HepG2 (cell line): Measurements from ENCODE around the gene CFAP221. TPM values are rescaled to one million over a fixed set of nuclear protein-coding genes. Genes with fewer than 3 reads are reported as not detected.

Source experiments
- AFF4 ChIP-seq: sonication (generic); formaldehyde crosslinking; IDR thresholded peaks from 2 replicates; pipeline ENCODE4 v1.4.0; 2020; ENCODE audit warnings: missing genetic modification reagents
- CBFB ChIP-seq: sonication (generic); formaldehyde crosslinking; IDR thresholded peaks from 2 replicates; pipeline ENCODE4 v1.4.0; 2020; ENCODE audit warnings: missing genetic modification reagents
- CCDC6 ChIP-seq: sonication (generic); formaldehyde crosslinking; IDR thresholded peaks from 2 replicates; pipeline ENCODE4 v1.8.1; 2022; ENCODE audit warnings: mild to moderate bottlenecking, missing genetic modification reagents, moderate library complexity
- CENPT ChIP-seq: sonication (generic); formaldehyde crosslinking; IDR thresholded peaks from 2 replicates; pipeline ENCODE4 v1.8.0; 2022; ENCODE audit warnings: low read depth, mild to moderate bottlenecking, moderate library complexity, missing genetic modification reagents
- FOXO1 ChIP-seq: sonication (generic); formaldehyde crosslinking; IDR thresholded peaks from 2 replicates; pipeline ENCODE4 v1.4.0; 2020; ENCODE audit warnings: missing genetic modification reagents
- HOXA7 ChIP-seq: sonication (generic); formaldehyde crosslinking; IDR thresholded peaks from 2 replicates; pipeline ENCODE4 v1.8.1; 2022; ENCODE audit warnings: mild to moderate bottlenecking, missing genetic modification reagents, moderate library complexity
- KDM5A ChIP-seq: fragments of 200-600 bp; sonication (generic); IDR thresholded peaks from 2 replicates; pipeline ENCODE4 v1.7.0; 2018; ENCODE audit warnings: antibody characterized with exemption, mild to moderate bottlenecking, low read length, borderline replicate concordance
- NBN ChIP-seq: fragments of 450-650 bp; conservative IDR thresholded peaks from 2 replicates; pipeline ENCODE4 v1.6.1; 2017
- NKX3-1 ChIP-seq: sonication (generic); formaldehyde crosslinking; IDR thresholded peaks from 2 replicates; pipeline ENCODE4 v1.5.0; 2020; ENCODE audit warnings: missing genetic modification reagents
- PHF21A ChIP-seq: sonication (generic); formaldehyde crosslinking; IDR thresholded peaks from 2 replicates; pipeline ENCODE4 v1.5.0; 2020; ENCODE audit warnings: mild to moderate bottlenecking, missing genetic modification reagents
- SALL1 ChIP-seq: sonication (generic); formaldehyde crosslinking; IDR thresholded peaks from 2 replicates; pipeline ENCODE4 v1.8.0; 2022; ENCODE audit warnings: mild to moderate bottlenecking, missing genetic modification reagents
- SETDB1 ChIP-seq: sonication (generic); formaldehyde crosslinking; IDR thresholded peaks from 2 replicates; pipeline ENCODE4 v1.5.1; 2020; ENCODE audit warnings: missing genetic modification reagents, mild to moderate bottlenecking, borderline replicate concordance
- TARDBP ChIP-seq: sonication (generic); formaldehyde crosslinking; IDR thresholded peaks from 2 replicates; pipeline ENCODE4 v1.8.0; 2022; ENCODE audit warnings: mild to moderate bottlenecking, missing genetic modification reagents
- TBX2 ChIP-seq: sonication (generic); formaldehyde crosslinking; IDR thresholded peaks from 2 replicates; pipeline ENCODE4 v1.5.0; 2020; ENCODE audit warnings: missing genetic modification reagents, mild to moderate bottlenecking, borderline replicate concordance
- TFDP2 ChIP-seq: sonication (generic); formaldehyde crosslinking; IDR thresholded peaks from 2 replicates; pipeline ENCODE4 v1.4.0; 2020; ENCODE audit warnings: missing genetic modification reagents
- ZFP37 ChIP-seq: sonication (generic); formaldehyde crosslinking; IDR thresholded peaks from 2 replicates; pipeline ENCODE4 v1.4.0; 2020; ENCODE audit warnings: missing genetic modification reagents, borderline replicate concordance
- ZNF766 ChIP-seq: sonication (generic); formaldehyde crosslinking; IDR thresholded peaks from 2 replicates; pipeline ENCODE4 v1.5.0; 2020; ENCODE audit warnings: missing genetic modification reagents, borderline replicate concordance
- polyA plus RNA-seq, 8 experiments: library from polyadenylated mRNA; depleted of rRNA in 3 of 8; stranded (reverse) in 7 of 8; unstranded in 1 of 8; fragments of >200 nt; fragmentation: Illumina TruSeq in 4 of 8; extraction: Trizol in 4 of 8; gene quantifications; 2 replicates each; pipeline versions ENCODE4 v1.2.1 to v1.2.3, GENCODE V29; 2011 to 2016; ENCODE audit warnings: low read depth in 4 of 8, missing spikeins in 1 of 8, mixed read lengths in 1 of 8; ENCODE audit not compliant: insufficient read depth in 1 of 8
- total RNA-seq, 5 experiments: library from RNA; depleted of rRNA; stranded (reverse); fragments of >200 nt; fragmentation: Illumina TruSeq; extraction: Trizol; gene quantifications; 2 replicates each; pipeline ENCODE4 v1.2.3, GENCODE V29; 2016; ENCODE audit warnings: low read depth in 1 of 5
- TF ChIP-seq, protein P1 (sequence below): sonication (generic); formaldehyde crosslinking; IDR thresholded peaks from 2 replicates; pipeline ENCODE4 v1.4.0; 2020; ENCODE audit warnings: missing genetic modification reagents
- TF ChIP-seq, protein P2 (sequence below): sonication (generic); formaldehyde crosslinking; IDR thresholded peaks from 2 replicates; pipeline ENCODE4 v1.5.0; 2020; ENCODE audit warnings: mild to moderate bottlenecking, missing genetic modification reagents
- TF ChIP-seq, protein P3 (sequence below): sonication (generic); formaldehyde crosslinking; IDR thresholded peaks from 2 replicates; pipeline ENCODE4 v1.8.0; 2022; ENCODE audit warnings: low read depth, missing genetic modification reagents

Gene CFAP221
- total and polyA plus RNA-seq, 2 of the 13 experiments (the other 11 are each of a cell fraction or from before 2014, with no cell fraction given): not detected

GRCh38 chr2:119694845-119695521 is 150.7 kb downstream of the CFAP221 start (continued):
- TF ChIP-seq KDM5A: no peak
- TF ChIP-seq PHF21A (CRISPR knock-in tag): 0 out of 2 replicates have a peak, but pooled peaks have one; percentile 48
- TF ChIP-seq, protein P1, sequence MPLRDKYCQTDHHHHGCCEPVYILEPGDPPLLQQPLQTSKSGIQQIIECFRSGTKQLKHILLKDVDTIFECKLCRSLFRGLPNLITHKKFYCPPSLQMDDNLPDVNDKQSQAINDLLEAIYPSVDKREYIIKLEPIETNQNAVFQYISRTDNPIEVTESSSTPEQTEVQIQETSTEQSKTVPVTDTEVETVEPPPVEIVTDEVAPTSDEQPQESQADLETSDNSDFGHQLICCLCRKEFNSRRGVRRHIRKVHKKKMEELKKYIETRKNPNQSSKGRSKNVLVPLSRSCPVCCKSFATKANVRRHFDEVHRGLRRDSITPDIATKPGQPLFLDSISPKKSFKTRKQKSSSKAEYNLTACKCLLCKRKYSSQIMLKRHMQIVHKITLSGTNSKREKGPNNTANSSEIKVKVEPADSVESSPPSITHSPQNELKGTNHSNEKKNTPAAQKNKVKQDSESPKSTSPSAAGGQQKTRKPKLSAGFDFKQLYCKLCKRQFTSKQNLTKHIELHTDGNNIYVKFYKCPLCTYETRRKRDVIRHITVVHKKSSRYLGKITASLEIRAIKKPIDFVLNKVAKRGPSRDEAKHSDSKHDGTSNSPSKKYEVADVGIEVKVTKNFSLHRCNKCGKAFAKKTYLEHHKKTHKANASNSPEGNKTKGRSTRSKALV: 0 out of 2 replicates have a peak, but pooled peaks have one; percentile 51
- no peak for TF ChIP-seq CCDC6 (CRISPR knock-in tag)
- TF ChIP-seq, protein P2, sequence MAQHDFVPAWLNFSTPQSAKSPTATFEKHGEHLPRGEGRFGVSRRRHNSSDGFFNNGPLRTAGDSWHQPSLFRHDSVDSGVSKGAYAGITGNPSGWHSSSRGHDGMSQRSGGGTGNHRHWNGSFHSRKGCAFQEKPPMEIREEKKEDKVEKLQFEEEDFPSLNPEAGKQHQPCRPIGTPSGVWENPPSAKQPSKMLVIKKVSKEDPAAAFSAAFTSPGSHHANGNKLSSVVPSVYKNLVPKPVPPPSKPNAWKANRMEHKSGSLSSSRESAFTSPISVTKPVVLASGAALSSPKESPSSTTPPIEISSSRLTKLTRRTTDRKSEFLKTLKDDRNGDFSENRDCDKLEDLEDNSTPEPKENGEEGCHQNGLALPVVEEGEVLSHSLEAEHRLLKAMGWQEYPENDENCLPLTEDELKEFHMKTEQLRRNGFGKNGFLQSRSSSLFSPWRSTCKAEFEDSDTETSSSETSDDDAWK: no peak
- no peak for TF ChIP-seq SETDB1 (CRISPR knock-in tag)
- no peak for TF ChIP-seq HOXA7 (CRISPR knock-in tag)
- no peak for TF ChIP-seq CENPT
- TF ChIP-seq TARDBP (CRISPR knock-in tag): 0 out of 2 replicates have a peak, but pooled peaks have one; percentile 36
- no peak for TF ChIP-seq CBFB (CRISPR knock-in tag)
- TF ChIP-seq NBN: no peak
- TF ChIP-seq FOXO1 (CRISPR knock-in tag): no peak
- no peak for TF ChIP-seq AFF4
- TF ChIP-seq SALL1 (CRISPR knock-in tag): peak; percentile 11; the same call in 1 of the 2 replicates
- no peak for TF ChIP-seq TFDP2 (CRISPR knock-in tag)
- TF ChIP-seq TBX2 (CRISPR knock-in tag): peak; percentile 53; the same call in 1 of the 2 replicates
- TF ChIP-seq, protein P3, sequence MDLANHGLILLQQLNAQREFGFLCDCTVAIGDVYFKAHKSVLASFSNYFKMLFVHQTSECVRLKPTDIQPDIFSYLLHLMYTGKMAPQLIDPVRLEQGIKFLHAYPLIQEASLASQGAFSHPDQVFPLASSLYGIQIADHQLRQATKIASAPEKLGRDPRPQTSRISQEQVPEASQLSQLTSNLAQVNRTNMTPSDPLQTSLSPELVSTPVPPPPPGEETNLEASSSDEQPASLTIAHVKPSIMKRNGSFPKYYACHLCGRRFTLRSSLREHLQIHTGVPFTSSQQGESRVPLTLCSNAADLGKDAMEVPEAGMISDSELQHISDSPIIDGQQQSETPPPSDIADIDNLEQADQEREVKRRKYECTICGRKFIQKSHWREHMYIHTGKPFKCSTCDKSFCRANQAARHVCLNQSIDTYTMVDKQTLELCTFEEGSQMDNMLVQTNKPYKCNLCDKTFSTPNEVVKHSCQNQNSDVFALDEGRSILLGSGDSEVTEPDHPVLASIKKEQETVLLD (CRISPR knock-in tag): 0 out of 2 replicates have a peak, but pooled peaks have one; percentile 23
- TF ChIP-seq ZFP37: no peak
- no peak for TF ChIP-seq ZNF766 (CRISPR knock-in tag)
- no peak for TF ChIP-seq NKX3-1 (CRISPR knock-in tag)
